Parathyroid adenoma (tissue), 2 donors: ENCODE data around the gene TUBA1A.

ENCODE experiments used
- H2AFZ ChIP-seq: fragments of 300-600 bp; sonication (generic); one replicate; pipeline ENCODE4 v1.7.0; 2017; ENCODE audit warnings: antibody characterized with exemption, mild to moderate bottlenecking
- H3K27ac ChIP-seq: fragments of 300-600 bp; sonication (generic); one replicate; pipeline ENCODE4 v1.7.0; 2017
- H3K27me3 ChIP-seq: fragments of 300-600 bp; sonication (generic); one replicate; pipeline ENCODE4 v1.7.0; 2017; ENCODE audit warnings: low read length; ENCODE audit not compliant: control insufficient read depth, insufficient read depth
- H3K36me3 ChIP-seq: fragments of 300-600 bp; sonication (generic); one replicate; pipeline ENCODE4 v1.7.0; 2017; ENCODE audit warnings: low read length; ENCODE audit not compliant: control insufficient read depth, insufficient read depth
- H3K4me1 ChIP-seq: fragments of 300-600 bp; sonication (generic); one replicate; pipeline ENCODE4 v1.7.0; 2017; ENCODE audit warnings: control low read depth
- H3K4me2 ChIP-seq: fragments of 300-600 bp; sonication (generic); one replicate; pipeline ENCODE4 v1.7.0; 2017; ENCODE audit warnings: low read length
- H3K4me3 ChIP-seq: fragments of 300-600 bp; sonication (generic); one replicate; pipeline ENCODE4 v1.7.0; 2017; ENCODE audit warnings: low read depth, low read length
- H3K79me2 ChIP-seq: fragments of 300-600 bp; sonication (generic); one replicate; pipeline ENCODE4 v1.7.0; 2017; ENCODE audit warnings: control low read depth
- H3K9ac ChIP-seq: fragments of 300-600 bp; sonication (generic); one replicate; pipeline ENCODE4 v1.7.0; 2017; ENCODE audit warnings: mild to moderate bottlenecking
- H3K9me3 ChIP-seq: fragments of 300-600 bp; sonication (generic); one replicate; pipeline ENCODE4 v1.7.0; 2017; ENCODE audit warnings: low read length; ENCODE audit not compliant: control insufficient read depth
- CTCF ChIP-seq: fragments of 300-600 bp; sonication (generic); IDR thresholded peaks from one replicate; pipeline ENCODE4 v1.7.0; 2017; ENCODE audit warnings: antibody characterized with exemption, mild to moderate bottlenecking
- donor health status: primary hyperparathyroidism.

Gene TUBA1A

GRCh38 chr12:49231878-49232655, 43.2 kb upstream of the TUBA1A start:
- peaks cover 3% of the 10 kb centered on the region for H3K4me1 ChIP-seq

GRCh38 chr12:49230805-49231194, 41.9 kb upstream of the TUBA1A start:
- H3K79me2 ChIP-seq: no peaks in the 10 kb centered on the region
- peaks cover 3% of the 10 kb centered on the region for H3K4me1 ChIP-seq
- peak overlapping the region; percentile 13 for H2AFZ ChIP-seq
- no peaks in the 10 kb centered on the region for H3K9me3 ChIP-seq
- no peak overlapping the region for H3K27ac ChIP-seq
- no peak overlapping the region for H3K4me2 ChIP-seq
- H3K36me3 ChIP-seq: no peaks in the 10 kb centered on the region
- TF ChIP-seq CTCF: no peak
- no peak overlapping the region for H3K4me3 ChIP-seq
- no peaks in the 10 kb centered on the region for H3K27me3 ChIP-seq
- no peak overlapping the region for H3K9ac ChIP-seq

More at GRCh38 chr12:49231878-49232655, 43.2 kb upstream of the TUBA1A start:
- Histone ChIP-seq H3K4me3 (no peak overlapping the region), H3K27me3 (no peaks in the 10 kb centered on the region), H3K79me2 (no peaks in the 10 kb centered on the region), H3K4me2 (no peak overlapping the region), H3K27ac (no peak overlapping the region), H3K9ac (no peak overlapping the region), H3K9me3 (no peaks in the 10 kb centered on the region), H3K36me3 (no peaks in the 10 kb centered on the region), H2AFZ (no peak overlapping the region)
- no peak for TF ChIP-seq CTCF

GRCh38 chr12:49230176-49230804, 41.4 kb upstream of the TUBA1A start:
- Histone ChIP-seq H3K9ac (no peak overlapping the region), H3K4me1 (peaks cover 3% of the 10 kb centered on the region), H3K9me3 (no peaks in the 10 kb centered on the region), H3K36me3 (no peaks in the 10 kb centered on the region), H3K4me3 (no peak overlapping the region), H3K4me2 (no peak overlapping the region), H3K79me2 (no peaks in the 10 kb centered on the region), H2AFZ (peak overlapping the region; percentile 13), H3K27ac (peak overlapping the region; percentile 3), H3K27me3 (no peaks in the 10 kb centered on the region)
- TF ChIP-seq CTCF: no peak

- no peak for TF ChIP-seq CTCF
- Histone ChIP-seq H3K4me3 (no peak overlapping the region), H3K9ac (no peak overlapping the region), H3K9me3 (no peaks in the 10 kb centered on the region), H3K4me1 (peaks cover 4% of the 10 kb centered on the region), H2AFZ (no peak overlapping the region), H3K27ac (no peak overlapping the region), H3K27me3 (no peaks in the 10 kb centered on the region), H3K4me2 (no peak overlapping the region), H3K79me2 (no peaks in the 10 kb centered on the region), H3K36me3 (no peaks in the 10 kb centered on the region)
Measured at GRCh38 chr12:49228653-49229052, 39.8 kb upstream of the TUBA1A start.
